ENCODE data around the gene KNDC1.

KNDC1 gene

DNA sequence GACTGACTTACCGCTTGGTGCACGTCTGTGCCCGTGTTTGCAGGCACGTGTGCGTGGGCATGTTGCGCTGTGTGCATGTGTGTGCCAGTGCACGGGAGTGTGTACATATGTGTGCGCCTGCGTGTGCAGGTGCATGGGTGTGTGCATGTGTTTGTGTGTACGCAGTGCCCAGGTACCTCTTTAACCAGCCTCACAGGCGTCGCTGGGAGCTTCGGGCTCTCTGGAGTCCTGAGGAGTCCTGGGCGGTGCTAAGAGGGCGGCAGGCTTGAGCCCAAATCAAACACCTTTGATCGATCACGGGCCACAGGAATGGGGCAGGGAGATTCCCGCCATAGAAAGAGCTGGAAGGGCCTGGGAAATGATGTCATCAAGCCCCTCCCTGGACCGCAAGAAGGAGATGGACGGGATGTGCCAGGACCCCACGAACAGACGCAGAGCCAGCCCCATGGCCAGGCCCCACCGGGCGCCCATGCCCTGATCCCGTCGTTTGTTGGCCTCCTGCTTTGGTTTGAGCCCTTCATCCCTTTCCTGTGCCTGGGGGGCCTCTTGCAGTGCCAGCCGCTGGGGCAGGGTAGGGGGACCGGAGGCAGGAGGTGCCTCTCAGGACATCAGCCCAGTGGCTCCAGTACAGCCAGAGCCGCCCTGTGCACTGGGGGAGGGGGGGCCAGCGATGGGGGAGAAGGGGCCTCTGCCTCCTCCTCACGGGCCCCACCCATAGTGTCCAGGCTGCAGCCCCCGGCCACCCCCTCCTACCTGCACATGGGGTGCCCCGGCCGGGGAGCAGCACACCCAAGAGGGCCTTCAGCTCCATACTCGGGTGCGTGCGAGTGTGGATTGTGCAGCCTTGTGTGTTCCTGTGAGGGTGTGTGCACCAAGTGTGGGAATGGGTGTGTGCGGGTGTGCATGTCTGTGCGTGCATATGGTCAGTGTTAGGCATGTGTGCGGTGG is 5.8 kb downstream of the KNDC1 start:
- Histone ChIP-seq H3K4me1 (ENCODE audit: insufficient read depth, low read length) (no peaks in the 10 kb centered on the region), H3K27me3 (ENCODE audit: insufficient read depth, low read length) (peaks cover 5% of the 10 kb centered on the region), H3K9me3 (ENCODE audit: insufficient read depth, low read depth, low read length) (no peaks in the 10 kb centered on the region), H3K9ac (ENCODE audit: low read depth, low read length) (no peak overlapping the region; the same call in 1 of the 2 replicates), H3K36me3 (ENCODE audit: insufficient read depth, low read length) (peaks cover 6% of the 10 kb centered on the region; the same call in 1 of the 2 replicates), H3K4me3 (ENCODE audit: low read length) (no peak overlapping the region), H3K27ac (ENCODE audit: low read depth, low read length) (no peak overlapping the region)
- WGBS: 95% methylated on average over 38 of the region's 40 CpGs

DNA sequence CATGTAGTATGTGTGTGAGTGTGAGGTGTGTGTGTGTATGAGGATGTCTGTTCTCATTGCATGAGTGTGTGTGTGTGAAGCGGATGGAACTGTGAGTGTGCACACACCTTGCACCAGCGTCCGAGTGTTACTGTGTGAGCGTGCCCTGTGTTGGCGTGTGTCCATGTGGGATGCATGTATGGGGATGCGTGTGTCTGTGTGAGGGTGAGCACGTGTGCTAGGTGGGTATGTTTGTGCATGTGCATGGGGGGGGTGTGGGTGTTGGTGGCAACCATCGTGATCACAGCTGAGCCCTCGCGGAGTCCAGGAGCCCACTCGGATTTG is 6.4 kb downstream of the KNDC1 start:
- peaks cover 6% of the 10 kb centered on the region; the same call in 1 of the 2 replicates for H3K36me3 ChIP-seq (ENCODE audit: insufficient read depth, low read length)
- H3K4me1 ChIP-seq (ENCODE audit: insufficient read depth, low read length): no peaks in the 10 kb centered on the region
- H3K27me3 ChIP-seq (ENCODE audit: insufficient read depth, low read length): no peaks in the 10 kb centered on the region
- no peak overlapping the region for H3K9ac ChIP-seq (ENCODE audit: low read depth, low read length)
- H3K9me3 ChIP-seq (ENCODE audit: insufficient read depth, low read depth, low read length): no peaks in the 10 kb centered on the region
- WGBS: 96% methylated on average over 11 of the region's 11 CpGs
- H3K27ac ChIP-seq (ENCODE audit: low read depth, low read length): no peak overlapping the region
- H3K4me3 ChIP-seq (ENCODE audit: low read length): no peak overlapping the region

DNA sequence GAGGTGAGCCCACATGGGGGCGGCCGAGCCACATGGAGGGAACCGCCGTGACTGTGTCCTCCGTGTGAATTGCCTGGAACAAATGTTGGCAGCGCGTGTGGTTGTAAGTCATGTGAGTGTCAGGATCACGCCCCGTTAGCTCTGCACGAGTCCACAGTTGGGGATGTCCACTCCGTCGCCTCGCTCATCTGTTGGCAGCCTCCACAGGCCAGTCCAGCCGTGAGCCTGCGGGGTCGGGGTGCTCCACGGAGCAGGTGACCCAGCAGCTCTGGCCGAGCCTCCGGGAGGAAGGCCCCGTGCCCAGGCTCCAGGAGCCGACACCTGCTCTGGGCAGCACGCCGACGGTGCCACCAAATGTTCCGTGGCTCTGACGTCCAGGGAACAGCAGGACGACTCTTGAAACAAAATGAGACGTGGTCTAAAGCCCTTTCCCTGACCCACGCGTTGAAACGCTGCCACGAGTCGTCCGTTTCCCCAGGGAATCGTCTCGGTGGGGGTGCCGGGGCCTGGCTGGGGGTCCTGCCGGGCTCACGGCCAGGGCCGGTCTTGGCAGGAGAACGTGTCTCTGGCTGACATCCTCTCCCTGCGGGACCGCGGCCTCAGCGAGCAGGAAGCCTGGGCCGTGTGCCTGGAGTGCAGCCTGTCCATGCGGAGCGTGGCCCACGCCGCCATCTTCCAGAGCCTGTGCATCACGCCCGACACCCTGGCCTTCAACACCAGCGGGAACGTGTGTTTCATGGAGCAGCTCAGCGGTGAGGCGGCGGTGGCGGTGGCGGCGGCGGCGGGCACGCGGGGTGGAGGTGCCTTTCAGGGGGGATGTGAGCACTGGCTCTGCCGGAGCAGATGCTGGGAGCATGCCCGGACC is 7.0 kb downstream of the KNDC1 start:
- H3K9ac ChIP-seq (ENCODE audit: low read depth, low read length): no peak overlapping the region
- H3K4me1 ChIP-seq (ENCODE audit: insufficient read depth, low read length): no peaks in the 10 kb centered on the region
- no peak overlapping the region for H3K4me3 ChIP-seq (ENCODE audit: low read length)
- WGBS: 95% methylated on average over 66 of the region's 66 CpGs
- H3K27me3 ChIP-seq (ENCODE audit: insufficient read depth, low read length): no peaks in the 10 kb centered on the region
- peaks cover 6% of the 10 kb centered on the region; the same call in 1 of the 2 replicates for H3K36me3 ChIP-seq (ENCODE audit: insufficient read depth, low read length)
- H3K9me3 ChIP-seq (ENCODE audit: insufficient read depth, low read depth, low read length): no peaks in the 10 kb centered on the region
- H3K27ac ChIP-seq (ENCODE audit: low read depth, low read length): no peak overlapping the region

DNA sequence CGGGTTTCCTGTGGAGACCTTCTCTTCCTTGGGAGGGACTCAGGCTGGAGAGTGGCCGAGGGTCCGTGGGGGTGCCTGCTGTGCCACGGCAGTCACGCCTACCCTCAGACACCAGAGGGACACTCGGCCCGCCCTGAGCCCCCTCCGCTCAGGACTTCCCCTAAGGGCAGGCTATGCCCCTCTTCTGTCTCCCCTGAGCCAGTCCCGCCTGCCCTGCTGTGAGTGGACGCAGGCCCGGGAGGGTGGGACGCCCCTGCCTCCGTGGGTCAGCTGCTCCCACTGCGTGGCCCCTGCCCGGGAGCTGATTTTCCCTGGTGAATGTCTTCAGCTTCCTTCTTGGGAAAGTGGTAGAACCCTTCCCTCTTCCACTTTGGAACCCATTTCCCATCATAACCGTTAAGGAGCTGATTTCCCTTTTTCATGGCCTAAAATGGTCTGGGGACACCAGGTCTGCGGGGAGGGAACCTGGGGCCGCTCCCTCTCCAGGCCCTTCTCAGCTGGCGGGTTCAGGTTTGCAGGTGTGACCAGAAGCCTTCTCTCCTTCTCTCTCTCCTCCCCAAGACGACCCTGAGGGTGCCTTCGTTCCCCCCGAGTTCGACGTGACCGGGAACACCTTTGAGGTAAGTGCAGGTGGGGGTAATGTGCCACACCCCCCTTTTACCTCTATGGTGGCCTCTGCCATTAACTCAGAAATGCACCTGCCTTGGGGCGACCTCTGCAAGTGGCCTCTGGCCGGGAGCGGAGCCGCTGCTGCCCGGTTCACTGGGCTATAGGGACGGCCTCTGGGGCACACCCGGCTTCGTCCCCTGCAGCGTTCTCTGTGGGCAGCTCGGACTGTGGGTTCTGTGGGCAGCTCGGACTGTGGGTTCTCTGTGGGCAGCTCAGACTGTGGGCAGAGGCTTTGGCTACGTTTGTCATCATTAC is 7.9 kb downstream of the KNDC1 start:
- Histone ChIP-seq H3K9me3 (ENCODE audit: insufficient read depth, low read depth, low read length) (no peaks in the 10 kb centered on the region), H3K9ac (ENCODE audit: low read depth, low read length) (no peak overlapping the region), H3K27ac (ENCODE audit: low read depth, low read length) (no peak overlapping the region), H3K27me3 (ENCODE audit: insufficient read depth, low read length) (no peaks in the 10 kb centered on the region), H3K4me1 (ENCODE audit: insufficient read depth, low read length) (no peaks in the 10 kb centered on the region), H3K4me3 (ENCODE audit: low read length) (no peak overlapping the region), H3K36me3 (ENCODE audit: insufficient read depth, low read length) (peaks cover 6% of the 10 kb centered on the region; the same call in 1 of the 2 replicates)
- 94% methylated on average over 37 of the region's 37 CpGs for WGBS

DNA sequence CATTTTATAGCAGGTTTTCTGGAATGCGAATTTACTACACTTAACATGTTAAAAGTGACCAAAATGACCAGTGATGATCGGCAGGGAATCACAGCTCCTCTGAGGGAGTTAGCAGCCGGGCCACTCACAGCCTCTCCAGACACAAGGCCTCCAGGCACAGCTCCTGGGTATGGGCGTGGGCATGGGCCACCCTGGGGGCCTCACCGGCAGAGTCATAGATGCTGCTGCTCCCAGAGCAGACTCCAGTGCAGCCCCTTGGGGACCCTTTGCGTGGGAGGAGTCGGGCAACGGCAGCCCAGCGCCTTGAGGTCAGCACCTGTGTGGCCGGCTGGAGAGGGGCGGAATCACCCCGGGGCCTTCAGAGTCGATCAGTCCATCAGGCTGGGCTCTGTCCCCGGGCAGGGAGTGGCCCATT is 8.6 kb downstream of the KNDC1 start:
- no peaks in the 10 kb centered on the region for H3K27me3 ChIP-seq (ENCODE audit: insufficient read depth, low read length)
- H3K36me3 ChIP-seq (ENCODE audit: insufficient read depth, low read length): peaks cover 6% of the 10 kb centered on the region; the same call in 1 of the 2 replicates
- no peak overlapping the region for H3K4me3 ChIP-seq (ENCODE audit: low read length)
- 94% methylated on average over 14 of the region's 14 CpGs for WGBS
- no peaks in the 10 kb centered on the region for H3K9me3 ChIP-seq (ENCODE audit: insufficient read depth, low read depth, low read length)
- H3K27ac ChIP-seq (ENCODE audit: low read depth, low read length): no peak overlapping the region
- no peaks in the 10 kb centered on the region for H3K4me1 ChIP-seq (ENCODE audit: insufficient read depth, low read length)
- no peak overlapping the region for H3K9ac ChIP-seq (ENCODE audit: low read depth, low read length)

GRCh38 chr10:133169173-133169947 is 9.3 kb downstream of the KNDC1 start:
- no peaks in the 10 kb centered on the region for H3K4me1 ChIP-seq (ENCODE audit: insufficient read depth, low read length)
- H3K27me3 ChIP-seq (ENCODE audit: insufficient read depth, low read length): no peaks in the 10 kb centered on the region
- H3K36me3 ChIP-seq (ENCODE audit: insufficient read depth, low read length): peaks cover 6% of the 10 kb centered on the region; the same call in 1 of the 2 replicates
- H3K9ac ChIP-seq (ENCODE audit: low read depth, low read length): no peak overlapping the region
- H3K27ac ChIP-seq (ENCODE audit: low read depth, low read length): no peak overlapping the region
- 96% methylated on average over 30 of the region's 30 CpGs for WGBS
- H3K9me3 ChIP-seq (ENCODE audit: insufficient read depth, low read depth, low read length): no peaks in the 10 kb centered on the region
- H3K4me3 ChIP-seq (ENCODE audit: low read length): no peak overlapping the region

DNA sequence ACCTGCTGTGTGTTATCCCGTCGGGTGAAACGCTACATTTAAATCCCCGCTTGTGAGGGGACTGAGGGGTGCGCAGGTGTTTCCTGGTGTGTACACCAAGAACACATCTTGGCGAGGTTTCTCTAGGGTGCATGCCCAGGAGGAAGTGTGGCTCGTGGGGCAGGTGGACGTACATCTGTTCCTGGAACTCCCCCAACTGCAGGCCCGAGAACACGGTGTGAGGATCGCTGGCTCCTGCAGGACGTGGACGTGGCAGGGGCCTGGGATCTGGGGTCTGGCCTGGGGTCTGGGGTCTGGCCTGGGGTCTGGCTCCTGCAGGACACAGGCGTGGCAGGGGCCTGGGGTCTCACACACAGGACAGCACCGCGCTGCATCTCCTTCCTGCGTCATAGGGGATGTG is 10.1 kb downstream of the KNDC1 start:
- H3K9ac ChIP-seq (ENCODE audit: low read depth, low read length): no peak overlapping the region
- H3K4me1 ChIP-seq (ENCODE audit: insufficient read depth, low read length): no peaks in the 10 kb centered on the region
- no peaks in the 10 kb centered on the region for H3K9me3 ChIP-seq (ENCODE audit: insufficient read depth, low read depth, low read length)
- H3K36me3 ChIP-seq (ENCODE audit: insufficient read depth, low read length): peaks cover 6% of the 10 kb centered on the region; the same call in 1 of the 2 replicates
- WGBS: 96% methylated on average over 17 of the region's 17 CpGs
- no peaks in the 10 kb centered on the region for H3K27me3 ChIP-seq (ENCODE audit: insufficient read depth, low read length)
- H3K4me3 ChIP-seq (ENCODE audit: low read length): no peak overlapping the region
- H3K27ac ChIP-seq (ENCODE audit: low read depth, low read length): no peak overlapping the region

DNA sequence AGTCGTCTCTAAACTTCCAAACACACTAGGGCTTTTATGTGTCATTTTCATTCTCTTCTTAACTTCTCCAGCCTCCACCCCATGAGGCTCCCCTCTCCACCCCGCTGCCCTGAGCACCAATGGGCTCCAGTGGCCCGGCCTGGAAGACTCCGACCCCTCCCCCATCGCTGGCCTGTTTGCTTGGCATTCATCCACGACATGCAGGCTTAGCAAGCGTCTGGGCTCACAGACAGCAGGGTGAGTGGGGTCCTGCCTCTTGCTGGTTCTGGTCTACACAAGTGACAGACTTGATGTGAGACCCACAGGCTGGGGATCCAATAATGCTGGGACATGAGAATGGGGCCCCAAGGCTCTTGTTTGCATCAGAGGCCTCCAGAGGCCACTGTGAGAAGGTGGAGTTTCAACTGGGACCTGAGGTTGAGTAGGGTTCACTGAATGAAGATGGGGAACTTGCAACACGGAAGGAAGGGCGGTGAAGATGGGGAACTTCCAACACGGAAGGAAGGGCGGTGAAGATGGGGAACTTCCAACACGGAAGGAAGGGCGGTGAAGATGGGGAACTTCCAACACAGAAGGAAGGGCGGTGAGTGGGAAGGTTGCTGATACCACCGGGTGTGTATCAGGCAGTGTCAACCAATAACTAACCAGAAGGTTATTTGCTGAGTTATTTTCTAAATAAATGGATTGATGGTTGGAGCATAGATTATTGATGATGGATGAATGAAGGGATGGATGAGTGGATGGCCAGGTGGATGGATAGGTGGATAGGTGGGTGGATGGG is 14.0 kb downstream of the KNDC1 start:
- Histone ChIP-seq H3K27me3 (ENCODE audit: insufficient read depth, low read length) (no peaks in the 10 kb centered on the region), H3K9me3 (ENCODE audit: insufficient read depth, low read depth, low read length) (peaks cover 6% of the 10 kb centered on the region; the same call in 1 of the 2 replicates), H3K9ac (ENCODE audit: low read depth, low read length) (no peak overlapping the region), H3K4me3 (ENCODE audit: low read length) (no peak overlapping the region), H3K4me1 (ENCODE audit: insufficient read depth, low read length) (no peaks in the 10 kb centered on the region), H3K36me3 (ENCODE audit: insufficient read depth, low read length) (no peaks in the 10 kb centered on the region), H3K27ac (ENCODE audit: low read depth, low read length) (no peak overlapping the region)
- whole genome bisulfite sequencing: 95% methylated on average over 15 of the region's 15 CpGs

- Histone ChIP-seq H3K4me1 (ENCODE audit: insufficient read depth, low read length) (no peaks in the 10 kb centered on the region), H3K9me3 (ENCODE audit: insufficient read depth, low read depth, low read length) (peaks cover 6% of the 10 kb centered on the region; the same call in 1 of the 2 replicates), H3K9ac (ENCODE audit: low read depth, low read length) (no peak overlapping the region), H3K27ac (ENCODE audit: low read depth, low read length) (no peak overlapping the region), H3K27me3 (ENCODE audit: insufficient read depth, low read length) (no peaks in the 10 kb centered on the region), H3K4me3 (ENCODE audit: low read length) (no peak overlapping the region), H3K36me3 (ENCODE audit: insufficient read depth, low read length) (no peaks in the 10 kb centered on the region)
- 63% methylated on average over 3 of the region's 3 CpGs for WGBS
Measured at GRCh38 chr10:133174689-133175263, 14.8 kb downstream of the KNDC1 start.

All from HUES64 (cell line).